GM21717 (cell line): Measurements from ENCODE around the gene RNASEH2C.
"Not testable (repeated sequence)": the region's sequence is repeated elsewhere in the genome, so short reads cannot be mapped to it uniquely, and the experiment has no call there.

Experiments
- ATAC-seq: cut with Tn5 transposase; IDR thresholded peaks from one replicate; pipeline ENCODE4 v1.9.1; 2021; ENCODE audit warnings: mild to moderate bottlenecking, moderate library complexity; ENCODE audit not compliant: unreplicated experiment

The RNASEH2C gene

GRCh38 chr11:65691847-65692246, 28.8 kb downstream of the RNASEH2C start:
- ATAC-seq, result not testable (repeated sequence)

- no peak for ATAC-seq
Observed at GRCh38 chr11:65685981-65686380, 34.6 kb downstream of the RNASEH2C start.

GRCh38 chr11:65683480-65683879, 37.1 kb downstream of the RNASEH2C start:
- not testable (repeated sequence) for ATAC-seq

- no peak for ATAC-seq
Observed at GRCh38 chr11:65680192-65680743, 40.3 kb downstream of the RNASEH2C start.

GRCh38 chr11:65672982-65673381, 47.6 kb downstream of the RNASEH2C start:
- ATAC-seq, result no peak

- ATAC-seq, result no peak
Observed at GRCh38 chr11:65672180-65672860, 48.3 kb downstream of the RNASEH2C start.
